Parietal lobe (tissue), 1 donor: ENCODE results near the gene BRI3. TPM values are rescaled to one million over a fixed set of nuclear protein-coding genes. Genes with fewer than 3 reads are reported as not detected.

Experiments
- total RNA-seq: library from RNA; depleted of rRNA; stranded (reverse); fragments of >200 nt; gene quantifications from one replicate; pipeline ENCODE4 v1.2.3, GENCODE V29; 2014

The BRI3 gene
- total RNA-seq, result 16.0 TPM

DNA sequence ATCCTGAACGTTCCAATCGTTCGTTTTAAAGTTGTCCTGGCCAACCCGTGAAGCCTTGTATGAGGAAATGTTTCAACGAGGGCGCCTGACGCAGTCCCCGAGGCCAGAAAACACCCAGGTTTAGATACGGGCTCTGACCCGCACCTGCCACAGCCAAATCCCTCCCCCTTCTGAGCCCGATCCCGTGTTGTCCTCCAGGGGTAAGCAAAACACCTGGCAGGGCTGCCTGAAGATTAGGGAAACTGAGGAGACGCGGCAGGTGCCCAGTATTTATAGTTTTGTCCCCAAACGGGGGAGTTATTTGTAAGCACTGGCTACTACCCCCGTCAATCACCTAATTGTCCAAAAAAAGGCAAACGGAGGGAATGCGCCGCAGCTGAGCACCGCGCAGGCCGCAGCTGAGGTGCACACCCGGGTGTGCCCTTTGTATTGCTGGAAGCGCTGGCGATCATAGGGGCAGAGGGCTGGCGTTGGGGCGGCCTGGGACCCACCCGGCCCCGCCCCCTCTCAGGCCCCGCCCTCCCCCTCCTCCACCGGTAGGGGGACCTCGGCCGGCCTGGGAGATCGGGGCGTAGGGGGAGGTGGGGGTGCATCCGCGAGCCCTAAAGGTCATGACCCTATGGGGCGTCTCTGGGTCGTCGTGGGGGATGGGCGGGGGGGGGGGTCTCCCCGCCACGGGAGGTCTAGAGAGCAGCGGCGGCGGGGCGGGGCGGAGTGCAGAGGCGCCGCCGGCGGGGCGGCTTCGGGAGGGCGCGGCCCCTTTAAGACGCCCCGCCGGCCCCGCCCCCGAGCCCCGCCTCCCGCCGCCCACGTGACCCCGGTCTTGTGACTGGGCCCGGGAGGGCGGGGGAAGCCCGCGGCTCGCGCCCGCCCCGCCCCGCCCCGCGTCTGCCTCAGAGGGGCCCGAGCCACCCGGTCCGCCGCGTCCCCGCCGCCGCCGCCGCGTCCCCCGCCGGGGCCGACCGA is at the start of gene BRI3:
Gene BRI3 (plus strand): TSS at position 896 of the 966 bp plus-strand sequence. CDS start 110 bp downstream, outside the sequence.

DNA sequence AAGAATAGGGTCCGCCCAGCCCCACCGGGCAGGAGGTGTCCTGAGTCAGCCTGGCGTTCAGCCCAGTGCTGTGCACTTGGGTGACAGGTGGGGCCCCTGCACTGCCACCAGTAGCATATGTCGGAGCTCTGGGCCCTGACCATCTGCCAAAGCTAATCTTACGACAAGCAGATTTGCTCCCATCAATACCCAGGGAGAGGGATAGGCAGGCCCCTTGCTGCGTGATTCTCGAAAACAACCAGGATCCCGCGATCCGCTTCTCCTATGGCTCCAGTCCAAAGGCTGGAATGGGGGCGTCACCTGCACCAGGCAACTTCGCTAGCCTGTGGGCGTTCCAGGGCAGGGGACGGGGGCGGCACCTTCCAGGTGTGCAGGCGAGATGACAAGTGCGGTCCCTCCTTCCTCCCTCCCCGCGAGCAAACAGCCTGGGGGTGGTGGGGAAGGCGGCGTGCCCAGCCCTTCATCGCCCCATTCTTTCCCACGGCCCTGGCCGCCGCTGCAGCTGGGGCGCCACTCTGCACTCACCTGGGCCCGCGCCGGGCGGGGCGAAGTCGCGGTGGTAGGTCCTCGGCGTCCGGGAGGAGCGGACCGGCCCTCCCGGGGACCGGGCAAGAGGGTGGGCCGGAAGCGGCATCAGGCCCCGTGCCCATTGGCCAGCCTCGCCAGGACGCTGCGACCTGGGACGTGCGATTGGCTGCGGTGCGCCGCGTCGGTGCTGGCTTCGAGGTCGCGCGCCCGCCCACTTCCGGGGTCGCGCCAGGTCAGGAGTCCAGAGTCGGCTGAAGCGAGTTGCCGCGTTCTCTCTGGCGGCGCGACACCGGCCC is 29.7 kb upstream of the BRI3 start, which contains the start of gene TECPR1:
Gene TECPR1 (minus strand): TSS at position 632 of the 824 bp plus-strand sequence. CDS start 6,086 bp downstream, outside the sequence.

Other genes starting within 250 kb of the BRI3 start
- gene LMTK2, start 174.8 kb upstream of the BRI3 start, total RNA-seq, result 45.4 TPM
- 10.3 TPM for gene BHLHA15, start 70.2 kb upstream of the BRI3 start, total RNA-seq
- gene TECPR1, start 29.5 kb upstream of the BRI3 start, total RNA-seq, result 37.2 TPM
- not detected for gene BAIAP2L1, start 119.4 kb downstream of the BRI3 start, total RNA-seq